Endothelial cell of umbilical vein (primary cell): ENCODE data around the gene GOLGA8R.
"Not testable (repeated sequence)": the region's sequence is repeated elsewhere in the genome, so short reads cannot be mapped to it uniquely, and the experiment has no call there.

Experiments used
- EZH2 ChIP-seq: IDR thresholded peaks from 2 replicates; pipeline ENCODE4 v1.6.1; 2012; ENCODE audit warnings: borderline replicate concordance, low read depth, mild to moderate bottlenecking, moderate library complexity, low read length, inconsistent platforms; ENCODE audit not compliant: severe bottlenecking
- GATA2 ChIP-seq: IDR thresholded peaks from 2 replicates; pipeline ENCODE4 v1.7.0; 2011; ENCODE audit warnings: low read depth, mild to moderate bottlenecking, moderate library complexity, mixed read lengths, low read length; ENCODE audit not compliant: insufficient read length, insufficient read depth
- MYC ChIP-seq: IDR thresholded peaks from one replicate; pipeline ENCODE4 v1.6.1; 2011; ENCODE audit warnings: mild to moderate bottlenecking, low read depth, low read length
- POLR2A ChIP-seq: IDR thresholded peaks from 2 replicates; pipeline ENCODE4 v1.6.1; 2012; ENCODE audit warnings: low read depth, mild to moderate bottlenecking, control low read depth, low read length
- POLR2AphosphoS5 ChIP-seq: IDR thresholded peaks from 2 replicates; pipeline ENCODE4 v1.6.1; 2012; ENCODE audit warnings: low read depth, mild to moderate bottlenecking, control low read depth, low read length, moderate library complexity; ENCODE audit not compliant: insufficient read depth
- TF ChIP-seq, protein P1 (sequence below), 2 donors: IDR thresholded peaks; 1 replicate in 1 of 2; 2 replicates in 1 of 2; pipeline ENCODE4 v1.5.1; 2011; ENCODE audit warnings: low read length in 2 of 2, mild to moderate bottlenecking in 2 of 2, moderate library complexity in 2 of 2, control low read depth in 1 of 2, inconsistent platforms in 1 of 2, low read depth in 1 of 2; ENCODE audit not compliant: insufficient read depth in 1 of 2; ENCODE audit errors: extremely low read depth in 1 of 2
- TF ChIP-seq, protein P2 (sequence below): IDR thresholded peaks from 2 replicates; pipeline ENCODE4 v1.6.1; 2011; ENCODE audit not compliant: insufficient read depth, insufficient read length

DNA sequence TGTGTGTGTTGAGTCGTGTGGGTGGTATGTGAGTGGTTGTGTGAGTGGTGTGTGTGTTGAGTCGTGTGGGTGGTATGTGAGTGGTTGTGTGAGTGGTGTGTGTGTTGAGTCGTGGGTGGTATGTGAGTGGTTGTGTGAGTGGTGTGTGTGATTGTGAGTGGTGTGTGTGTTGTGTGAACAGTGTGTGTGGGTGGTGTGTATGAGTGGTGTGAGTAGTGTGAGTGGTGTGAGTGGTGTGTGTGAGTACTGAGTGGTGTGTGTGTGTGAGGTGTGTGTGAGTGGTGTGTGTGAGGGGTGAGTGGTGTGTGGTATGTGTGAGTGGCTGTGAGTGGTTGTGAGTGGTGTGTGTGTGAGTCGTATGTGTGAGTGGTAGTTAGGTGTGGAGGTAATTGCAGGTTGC is 38.2 kb downstream of the GOLGA8R start:
- TF ChIP-seq, protein P1, sequence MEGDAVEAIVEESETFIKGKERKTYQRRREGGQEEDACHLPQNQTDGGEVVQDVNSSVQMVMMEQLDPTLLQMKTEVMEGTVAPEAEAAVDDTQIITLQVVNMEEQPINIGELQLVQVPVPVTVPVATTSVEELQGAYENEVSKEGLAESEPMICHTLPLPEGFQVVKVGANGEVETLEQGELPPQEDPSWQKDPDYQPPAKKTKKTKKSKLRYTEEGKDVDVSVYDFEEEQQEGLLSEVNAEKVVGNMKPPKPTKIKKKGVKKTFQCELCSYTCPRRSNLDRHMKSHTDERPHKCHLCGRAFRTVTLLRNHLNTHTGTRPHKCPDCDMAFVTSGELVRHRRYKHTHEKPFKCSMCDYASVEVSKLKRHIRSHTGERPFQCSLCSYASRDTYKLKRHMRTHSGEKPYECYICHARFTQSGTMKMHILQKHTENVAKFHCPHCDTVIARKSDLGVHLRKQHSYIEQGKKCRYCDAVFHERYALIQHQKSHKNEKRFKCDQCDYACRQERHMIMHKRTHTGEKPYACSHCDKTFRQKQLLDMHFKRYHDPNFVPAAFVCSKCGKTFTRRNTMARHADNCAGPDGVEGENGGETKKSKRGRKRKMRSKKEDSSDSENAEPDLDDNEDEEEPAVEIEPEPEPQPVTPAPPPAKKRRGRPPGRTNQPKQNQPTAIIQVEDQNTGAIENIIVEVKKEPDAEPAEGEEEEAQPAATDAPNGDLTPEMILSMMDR (IDR thresholded peaks at IDR 0.05; ENCODE audit: extremely low read depth in 1 of 2, insufficient read depth in 1 of 2, low read depth in 1 of 2, low read length in 2 of 2) = not testable (repeated sequence)
- not testable (repeated sequence) for TF ChIP-seq MYC, POLR2A, GATA2, POLR2AphosphoS5, EZH2
- TF ChIP-seq, protein P2, sequence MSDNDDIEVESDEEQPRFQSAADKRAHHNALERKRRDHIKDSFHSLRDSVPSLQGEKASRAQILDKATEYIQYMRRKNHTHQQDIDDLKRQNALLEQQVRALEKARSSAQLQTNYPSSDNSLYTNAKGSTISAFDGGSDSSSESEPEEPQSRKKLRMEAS = not testable (repeated sequence)
